RPMI8226 (cell line): ENCODE results near the gene CFHR4.
"Not testable (repeated sequence)": the region's sequence is repeated elsewhere in the genome, so short reads cannot be mapped to it uniquely, and the experiment has no call there.

Source experiments
- DNase-seq: peaks from one replicate; pipeline ENCODE4 v3.0.0-alpha.2; 2015

The CFHR4 gene

GRCh38 chr1:196943568-196943967 is 55.7 kb downstream of the CFHR4 start, which contains the start of gene CFHR2:
Gene CFHR2 (plus strand): TSS chr1:196943738. CDS start chr1:196943881, 143 bp downstream.
- not testable (repeated sequence) for DNase-seq

- DNase-seq: no peak
Measured at GRCh38 chr1:196951711-196952394, 64.0 kb downstream of the CFHR4 start.

- no peak for DNase-seq
Measured at GRCh38 chr1:196954778-196955177, 66.9 kb downstream of the CFHR4 start.

GRCh38 chr1:196955926-196956325 is 68.1 kb downstream of the CFHR4 start:
- DNase-seq: no peak

- no peak for DNase-seq
Measured at GRCh38 chr1:196960854-196961253, 73.0 kb downstream of the CFHR4 start.
